Brain microvascular endothelial cell (primary cell): ENCODE results near the gene CACHD1.

Source experiments
- DNase-seq: peaks from one replicate; pipeline ENCODE4 v3.0.0-alpha.2; 2020
- H3K27ac ChIP-seq: fragments of 250-450 bp; sonication (Bioruptor Pico); 2 replicates; pipeline ENCODE4 v1.5.1; 2020; ENCODE audit warnings: mild to moderate bottlenecking, moderate library complexity
- H3K27me3 ChIP-seq: fragments of 250-450 bp; sonication (Bioruptor Pico); replicated peaks from 2 replicates; pipeline ENCODE4 v1.5.1; 2020; ENCODE audit warnings: mild to moderate bottlenecking
- H3K36me3 ChIP-seq: fragments of 250-450 bp; sonication (Bioruptor Pico); replicated peaks from 2 replicates; pipeline ENCODE4 v1.5.1; 2020; ENCODE audit warnings: mild to moderate bottlenecking
- H3K4me3 ChIP-seq: 2 replicates; pipeline ENCODE4 v1.5.1; 2011; ENCODE audit warnings: low read depth, mild to moderate bottlenecking, control low read depth, low read length, moderate library complexity
- in situ Hi-C: cut with HindIII; loops from 2 replicates; pipeline ENCODE4 v1.10.0; 2017; ENCODE audit warnings: low sequenced_read_pairs, low pct_ligation_motif_present
- TF ChIP-seq, protein P1 (sequence below): IDR thresholded peaks from 2 replicates; pipeline ENCODE4 v1.5.1; 2011; ENCODE audit warnings: low read depth, mild to moderate bottlenecking, moderate library complexity, low read length, control low read depth, inconsistent platforms; ENCODE audit errors: missing control alignments

The CACHD1 gene

DNA sequence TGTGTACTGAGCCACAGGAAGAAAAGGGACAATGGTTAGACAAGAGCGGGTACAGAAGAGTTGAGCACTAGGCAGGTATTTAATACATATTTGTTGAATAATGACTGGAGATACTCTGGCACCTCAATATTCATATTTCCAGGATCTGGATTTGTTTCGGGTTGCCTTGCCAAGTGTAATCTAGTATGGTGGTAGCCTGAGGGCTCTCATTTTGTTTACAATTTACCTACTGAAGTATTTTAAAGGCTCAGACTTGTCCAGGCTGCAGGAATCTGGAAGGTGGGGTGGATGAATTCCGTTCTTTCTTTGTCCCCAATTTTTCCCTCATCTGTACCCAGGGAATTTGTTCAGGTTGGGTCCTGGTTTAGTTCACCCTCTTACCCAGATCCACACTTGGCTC lies 95.0 kb downstream of the CACHD1 start:
- TF ChIP-seq, protein P1, sequence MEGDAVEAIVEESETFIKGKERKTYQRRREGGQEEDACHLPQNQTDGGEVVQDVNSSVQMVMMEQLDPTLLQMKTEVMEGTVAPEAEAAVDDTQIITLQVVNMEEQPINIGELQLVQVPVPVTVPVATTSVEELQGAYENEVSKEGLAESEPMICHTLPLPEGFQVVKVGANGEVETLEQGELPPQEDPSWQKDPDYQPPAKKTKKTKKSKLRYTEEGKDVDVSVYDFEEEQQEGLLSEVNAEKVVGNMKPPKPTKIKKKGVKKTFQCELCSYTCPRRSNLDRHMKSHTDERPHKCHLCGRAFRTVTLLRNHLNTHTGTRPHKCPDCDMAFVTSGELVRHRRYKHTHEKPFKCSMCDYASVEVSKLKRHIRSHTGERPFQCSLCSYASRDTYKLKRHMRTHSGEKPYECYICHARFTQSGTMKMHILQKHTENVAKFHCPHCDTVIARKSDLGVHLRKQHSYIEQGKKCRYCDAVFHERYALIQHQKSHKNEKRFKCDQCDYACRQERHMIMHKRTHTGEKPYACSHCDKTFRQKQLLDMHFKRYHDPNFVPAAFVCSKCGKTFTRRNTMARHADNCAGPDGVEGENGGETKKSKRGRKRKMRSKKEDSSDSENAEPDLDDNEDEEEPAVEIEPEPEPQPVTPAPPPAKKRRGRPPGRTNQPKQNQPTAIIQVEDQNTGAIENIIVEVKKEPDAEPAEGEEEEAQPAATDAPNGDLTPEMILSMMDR = no peak
- Histone ChIP-seq H3K36me3 (no peaks in the 10 kb centered on the region), H3K27me3 (no peaks in the 10 kb centered on the region), H3K27ac (no peak overlapping the region), H3K4me3 (no peak overlapping the region)
- in situ Hi-C loops = no loop called here
- DNase-seq = no peak

DNA sequence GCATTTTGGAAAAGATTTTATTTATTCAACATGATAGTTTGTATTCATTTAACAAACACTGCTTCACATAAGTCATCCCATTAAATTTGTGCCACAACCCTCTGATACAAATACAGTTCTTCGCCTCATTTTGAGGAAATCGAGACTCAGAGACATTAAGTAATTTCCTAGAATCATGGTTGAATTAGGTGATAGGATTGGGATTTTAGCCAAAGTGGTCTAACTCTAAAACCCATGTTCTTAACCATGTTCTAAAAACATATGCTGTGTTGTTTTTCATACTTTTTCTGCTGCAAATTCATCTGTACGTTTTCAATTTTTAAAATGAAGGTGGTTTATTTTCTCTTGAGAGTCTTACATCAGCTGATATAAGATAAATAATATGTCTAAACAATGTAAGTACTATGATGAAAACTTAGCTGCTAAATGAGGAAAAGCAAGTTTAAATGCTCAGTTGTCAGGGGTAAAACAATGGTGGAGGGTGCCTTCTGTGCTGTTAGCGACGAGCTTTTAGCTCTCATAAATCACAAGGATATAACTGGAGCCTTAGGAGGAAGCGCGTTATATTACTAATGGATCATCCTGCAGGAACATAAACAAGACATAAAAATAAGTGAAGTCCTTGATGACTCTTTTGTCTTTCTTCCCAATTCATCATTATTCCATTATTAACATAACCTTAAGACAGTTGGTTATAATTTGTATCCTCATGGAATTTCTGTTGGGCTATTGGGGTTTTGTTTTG lies 97.7 kb downstream of the CACHD1 start:
- in situ Hi-C loops = no loop called here
- H3K27me3 ChIP-seq = no peaks in the 10 kb centered on the region
- TF ChIP-seq, protein P1 = no peak
- no peak overlapping the region for H3K4me3 ChIP-seq
- DNase-seq = no peak
- H3K36me3 ChIP-seq = no peaks in the 10 kb centered on the region
- no peak overlapping the region for H3K27ac ChIP-seq

DNA sequence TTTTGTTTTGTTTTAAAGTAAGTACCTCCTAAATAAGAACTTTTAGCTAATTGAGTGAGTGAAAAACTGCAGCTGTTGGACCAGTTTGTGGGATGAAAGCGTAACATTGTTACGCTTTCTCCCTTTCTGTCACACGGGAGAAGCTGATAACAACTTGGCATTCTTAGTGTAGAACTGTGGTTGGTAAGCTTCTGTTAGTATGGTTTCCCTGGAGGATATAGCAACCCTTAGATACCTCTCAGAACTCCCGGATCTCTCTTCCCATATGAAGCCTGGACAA lies 98.2 kb downstream of the CACHD1 start:
- H3K36me3 ChIP-seq = no peaks in the 10 kb centered on the region
- no peak overlapping the region for H3K4me3 ChIP-seq
- TF ChIP-seq, protein P1 = no peak
- H3K27me3 ChIP-seq = no peaks in the 10 kb centered on the region
- DNase-seq = no peak
- in situ Hi-C loops = no loop called here
- H3K27ac ChIP-seq = no peak overlapping the region

GRCh38 chr1:64569411-64569810 lies 99.5 kb downstream of the CACHD1 start:
- Histone ChIP-seq H3K27me3 (no peaks in the 10 kb centered on the region), H3K27ac (no peak overlapping the region), H3K4me3 (no peak overlapping the region), H3K36me3 (no peaks in the 10 kb centered on the region)
- in situ Hi-C loops = no loop called here
- TF ChIP-seq, protein P1 = no peak
- DNase-seq = no peak

DNA sequence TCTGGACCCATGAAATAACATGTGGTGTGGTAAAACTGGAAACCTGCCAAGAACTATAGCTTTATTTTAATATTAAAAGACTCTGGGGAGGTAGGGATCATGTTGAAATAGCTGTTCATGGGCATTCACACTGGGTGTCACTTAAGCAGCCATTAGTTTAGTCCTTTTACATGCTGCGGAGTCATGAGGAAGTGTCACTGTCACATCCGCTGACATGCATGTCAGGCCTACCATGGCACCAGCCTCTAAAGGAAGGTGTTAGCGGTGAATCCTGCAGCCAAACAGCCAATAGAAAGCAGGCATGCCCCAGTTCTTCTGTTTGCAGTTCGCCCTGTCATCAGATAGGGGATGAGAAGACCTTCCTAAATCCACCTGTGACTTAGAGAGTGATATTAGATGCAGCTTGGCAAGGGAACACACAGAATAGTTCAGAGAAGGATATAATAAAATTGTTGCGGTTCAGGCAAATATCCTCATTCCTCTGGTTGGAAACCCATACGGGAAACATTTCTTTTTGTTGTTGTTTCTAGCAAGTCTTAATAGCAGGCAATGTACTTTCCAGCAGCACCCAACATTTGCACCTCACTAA lies 100.4 kb downstream of the CACHD1 start:
- Histone ChIP-seq H3K4me3 (no peak overlapping the region), H3K36me3 (no peaks in the 10 kb centered on the region), H3K27ac (no peak overlapping the region), H3K27me3 (no peaks in the 10 kb centered on the region)
- in situ Hi-C loops = no loop called here
- DNase-seq = no peak
- TF ChIP-seq, protein P1 = no peak
